ENCODE results near the gene SOCS4. TPM values are rescaled to one million over a fixed set of nuclear protein-coding genes. Genes with fewer than 3 reads are reported as not detected.

The SOCS4 gene
- total and polyA plus RNA-seq, 10 donors = 6.4 to 26.3 (median 22.0) TPM

- H3K4me3 ChIP-seq = peak overlapping the region; percentile 58 to 89 (median 70)
- H3K9me3 ChIP-seq = no peaks in the 10 kb centered on the region
- no peaks in the 10 kb centered on the region for H3K27me3 ChIP-seq (replicated peaks in 1 of 7)
- H3K27ac ChIP-seq = peak overlapping the region; percentile 94 to 100 (median 99)
- peaks cover 15 to 53% (median 45%) of the 10 kb centered on the region in 6 donors for H3K4me1 ChIP-seq
- intact Hi-C loops (cut with DNase I; ENCODE audit: low total_unique reads) = no loop called here
- TF ChIP-seq CTCF (IDR thresholded peaks at IDR 0.05 in 8 of 11, conservative IDR thresholded peaks at IDR 0.05 in 3 of 11) (peak in 1 of 11 experiments; percentile 14), POLR2A (IDR thresholded peaks at IDR 0.05) (no peak)
- no peak for DNase-seq
- H3K36me3 ChIP-seq = peaks cover 0 to 27% (median 0%) of the 10 kb centered on the region in 6 donors
- WGBS, 5 donors = 1 to 3% (median 1%) methylated on average over 10 of the region's 10 CpGs
Observed at GRCh38 chr14:55051165-55051422, 24.1 kb downstream of the SOCS4 start.

- H3K9me3 ChIP-seq = no peaks in the 10 kb centered on the region
- DNase-seq = peak; percentile 99
- H3K27ac ChIP-seq = peak within 1 kb of the TSS; percentile 94 to 100 (median 99)
- WGBS, 5 donors = 0 to 1% (median 1%) methylated on average over 29 to 98 of the region's 98 CpGs
- peaks cover 0 to 33% (median 0%) of the 10 kb centered on the region in 6 donors for H3K36me3 ChIP-seq
- intact Hi-C loops (cut with DNase I; ENCODE audit: low total_unique reads) = no loop called here
- peak within 1 kb of the TSS; percentile 58 to 89 (median 70) for H3K4me3 ChIP-seq
- TF ChIP-seq CTCF (IDR thresholded peaks at IDR 0.05 in 8 of 11, conservative IDR thresholded peaks at IDR 0.05 in 3 of 11) (peak; percentile 99 to 100 (median 100)), POLR2AphosphoS5 (IDR thresholded peaks at IDR 0.05) (peak; percentile 99 to 100 (median 99)), POLR2A (IDR thresholded peaks at IDR 0.05) (peak; percentile 89 to 93 (median 92))
- no peaks in the 10 kb centered on the region for H3K27me3 ChIP-seq (replicated peaks in 1 of 7)
- H3K4me1 ChIP-seq = peaks cover 15 to 59% (median 48%) of the 10 kb centered on the region in 6 donors
Observed at GRCh38 chr14:55051423-55052268, 24.6 kb downstream of the SOCS4 start, which contains the start of gene MAPK1IP1L. TSS of gene MAPK1IP1L (plus strand) at chr14:55051647. CDS start at chr14:55061684, 10,037 bp downstream.

GRCh38 chr14:55052269-55052930, 25.4 kb downstream of the SOCS4 start:
- 10 to 17% (median 12%) methylated on average over 14 of the region's 14 CpGs for WGBS, 5 donors
- no peaks in the 10 kb centered on the region for H3K27me3 ChIP-seq (replicated peaks in 1 of 7)
- no peak for DNase-seq
- TF ChIP-seq POLR2A (IDR thresholded peaks at IDR 0.05) = no peak
- TF ChIP-seq CTCF (IDR thresholded peaks at IDR 0.05 in 8 of 11, conservative IDR thresholded peaks at IDR 0.05 in 3 of 11) = no peak
- no peak for TF ChIP-seq POLR2AphosphoS5 (IDR thresholded peaks at IDR 0.05)
- H3K4me3 ChIP-seq = peak overlapping the region; percentile 58 to 89 (median 70)
- peak overlapping the region; percentile 94 to 100 (median 99) for H3K27ac ChIP-seq
- intact Hi-C loops (cut with DNase I; ENCODE audit: low total_unique reads) = no loop called here
- peaks cover 0 to 37% (median under 1%) of the 10 kb centered on the region in 6 donors for H3K36me3 ChIP-seq
- H3K9me3 ChIP-seq = no peaks in the 10 kb centered on the region
- H3K4me1 ChIP-seq = peaks cover 15 to 66% (median 49%) of the 10 kb centered on the region in 6 donors

- Histone ChIP-seq H3K4me3 (peak overlapping the region in 5 of 8 donors; percentile 58 to 89 (median 72)), H3K9me3 (no peaks in the 10 kb centered on the region), H3K27me3 (replicated peaks in 1 of 7) (no peaks in the 10 kb centered on the region), H3K4me1 (peaks cover 15 to 66% (median 51%) of the 10 kb centered on the region in 6 donors), H3K27ac (peak overlapping the region in 5 of 8 donors; percentile 25 to 100 (median 99)), H3K36me3 (peaks cover 0 to 43% (median 3%) of the 10 kb centered on the region in 6 donors)
- no peak for DNase-seq
- TF ChIP-seq POLR2AphosphoS5 (IDR thresholded peaks at IDR 0.05) (no peak), POLR2A (IDR thresholded peaks at IDR 0.05) (no peak), CTCF (IDR thresholded peaks at IDR 0.05 in 8 of 11, conservative IDR thresholded peaks at IDR 0.05 in 3 of 11) (no peak)
- 75 to 87% (median 83%) methylated on average over 6 of the region's 6 CpGs for WGBS, 5 donors
- intact Hi-C loops (cut with DNase I; ENCODE audit: low total_unique reads) = no loop called here
Observed at GRCh38 chr14:55053018-55053417, 26.0 kb downstream of the SOCS4 start.
